IMR-90 (cell line): ENCODE measurements around the gene ADCYAP1. TPM values are rescaled to one million over a fixed set of nuclear protein-coding genes. Genes with fewer than 3 reads are reported as not detected.

Experiments used
- ATAC-seq: fragments of 200-7000 bp; cut with Tn5 transposase; 2 replicates; pipeline ENCODE4 v1.9.1; 2020; ENCODE audit warnings: low read depth, mild to moderate bottlenecking, moderate library complexity
- BruUV-seq: library from RNA; stranded (reverse); fragments of 400-500 nt; replicated peaks from 2 replicates; lab custom pipeline; 2021; lab: Mats Ljungman, UMichigan
- CTCF ChIA-PET: fragments of 300-600 bp; formaldehyde crosslinking; extraction: SDS; loops from one replicate; lab custom pipeline; 2021; ENCODE audit warnings: antibody characterized with exemption; lab: Yijun Ruan, JAX
- POLR2A ChIA-PET: fragments of 300-600 bp; sonication (Branson Sonifier 250); formaldehyde crosslinking; loops from one replicate; lab custom pipeline; 2022; ENCODE audit warnings: antibody characterized with exemption; ENCODE audit not compliant: unreplicated experiment; lab: Charles Lee
- DNase-seq: peaks from one replicate; pipeline ENCODE4 v3.0.0; 2013
- H2AFZ ChIP-seq: replicated peaks from 2 replicates; pipeline ENCODE3; 2013; ENCODE audit warnings: low read length, mild to moderate bottlenecking; ENCODE audit not compliant: poor library complexity
- H2AK5ac ChIP-seq: 2 replicates; pipeline ENCODE4 v1.6.1; 2013; ENCODE audit warnings: low read depth, low read length, inconsistent platforms
- H2AK9ac ChIP-seq: replicated peaks from 2 replicates; pipeline ENCODE3; 2013; ENCODE audit warnings: mild to moderate bottlenecking, low read depth, low read length, moderate library complexity; ENCODE audit not compliant: poor library complexity
- H2BK120ac ChIP-seq: 2 replicates; pipeline ENCODE4 v1.6.1; 2013; ENCODE audit warnings: low read depth, low read length, inconsistent platforms
- H2BK15ac ChIP-seq: 3 replicates; pipeline ENCODE4 v1.6.1; 2013; ENCODE audit warnings: low read depth, low read length, inconsistent platforms
- H2BK20ac ChIP-seq: 2 replicates; pipeline ENCODE4 v1.6.1; 2013; ENCODE audit warnings: low read depth, mild to moderate bottlenecking, inconsistent platforms, low read length, moderate library complexity
- H2BK5ac ChIP-seq: 2 replicates; pipeline ENCODE4 v1.6.1; 2013; ENCODE audit warnings: mild to moderate bottlenecking, low read depth, low read length, inconsistent platforms; ENCODE audit not compliant: poor library complexity, severe bottlenecking
- H3K14ac ChIP-seq: replicated peaks from 2 replicates; pipeline ENCODE4 v1.6.1; 2013; ENCODE audit warnings: low read depth, low read length, inconsistent platforms
- H3K18ac ChIP-seq: 2 replicates; pipeline ENCODE4 v1.6.1; 2013; ENCODE audit warnings: low read depth, low read length, control low read depth
- H3K23ac ChIP-seq: 2 replicates; pipeline ENCODE4 v1.6.1; 2013; ENCODE audit warnings: low read depth, low read length, inconsistent platforms
- H3K27ac ChIP-seq: 2 replicates; pipeline ENCODE4 v1.5.1; 2013; ENCODE audit warnings: mild to moderate bottlenecking, control low read depth, low read length; ENCODE audit not compliant: insufficient read depth
- H3K27me3 ChIP-seq: 2 replicates; pipeline ENCODE4 v1.6.1; 2013; ENCODE audit warnings: low read length; ENCODE audit not compliant: control insufficient read depth, insufficient read depth
- H3K36me3 ChIP-seq: 2 replicates; pipeline ENCODE4 v1.6.1; 2013; ENCODE audit warnings: low read length, mixed read lengths; ENCODE audit not compliant: control insufficient read depth, insufficient read depth
- H3K4ac ChIP-seq: 2 replicates; pipeline ENCODE4 v1.6.1; 2013; ENCODE audit warnings: low read depth, low read length, inconsistent platforms
- H3K4me1 ChIP-seq: 2 replicates; pipeline ENCODE4 v1.6.1; 2013; ENCODE audit warnings: low read length, mixed read lengths; ENCODE audit not compliant: control insufficient read depth, insufficient read depth
- H3K4me2 ChIP-seq: 2 replicates; pipeline ENCODE4 v1.6.1; 2013; ENCODE audit warnings: low read depth, mild to moderate bottlenecking, control low read depth, low read length, moderate library complexity
- H3K4me3 ChIP-seq: 2 replicates; pipeline ENCODE4 v1.5.1; 2013; ENCODE audit warnings: low read depth, mild to moderate bottlenecking, control low read depth, low read length, moderate library complexity; ENCODE audit not compliant: insufficient read depth
- H3K56ac ChIP-seq: 2 replicates; pipeline ENCODE4 v1.6.1; 2013; ENCODE audit warnings: low read length, inconsistent platforms; ENCODE audit not compliant: insufficient read depth; ENCODE audit errors: extremely low read depth
- H3K79me1 ChIP-seq, 2 experiments: 2 replicates each; pipeline ENCODE4 v1.6.1; 2013; ENCODE audit warnings: low read length in 2 of 2, inconsistent platforms in 1 of 2, low read depth in 1 of 2
- H3K9ac ChIP-seq: 2 replicates; pipeline ENCODE4 v1.6.1; 2013; ENCODE audit warnings: low read depth, low read length, control low read depth
- H3K9me1 ChIP-seq: 2 replicates; pipeline ENCODE4 v1.6.1; 2013; ENCODE audit warnings: low read length, inconsistent platforms; ENCODE audit not compliant: insufficient read depth
- H3K9me3 ChIP-seq: 2 replicates; pipeline ENCODE4 v1.6.1; 2013; ENCODE audit warnings: low read length; ENCODE audit not compliant: control insufficient read depth, insufficient read depth
- H4K20me1 ChIP-seq: 2 replicates; pipeline ENCODE4 v1.6.1; 2013; ENCODE audit warnings: low read length, inconsistent platforms; ENCODE audit not compliant: insufficient read depth
- H4K5ac ChIP-seq: 2 replicates; pipeline ENCODE4 v1.6.1; 2013; ENCODE audit warnings: mild to moderate bottlenecking, low read depth, low read length, control low read depth
- H4K8ac ChIP-seq, 2 experiments: 2 replicates each; pipeline ENCODE4 v1.6.1; 2013; ENCODE audit warnings: low read depth in 2 of 2, low read length in 2 of 2, control low read depth in 1 of 2, inconsistent platforms in 1 of 2
- H4K91ac ChIP-seq: 2 replicates; pipeline ENCODE4 v1.6.1; 2013; ENCODE audit warnings: low read depth, low read length, inconsistent platforms; ENCODE audit not compliant: insufficient read depth
- BHLHE40 ChIP-seq: fragments of 150-350 bp; IDR thresholded peaks from 2 replicates; pipeline ENCODE4 v1.6.1; 2016; ENCODE audit warnings: mild to moderate bottlenecking, low read depth, low read length
- CEBPB ChIP-seq: IDR thresholded peaks from 2 replicates; pipeline ENCODE4 v1.6.1; 2012; ENCODE audit warnings: low read depth, low read length, improper control_type of control experiment
- CHD1 ChIP-seq: IDR thresholded peaks from 2 replicates; pipeline ENCODE4 v1.6.1; 2012; ENCODE audit warnings: low read depth, low read length, improper control_type of control experiment
- FOS ChIP-seq: fragments of 150-350 bp; IDR thresholded peaks from 2 replicates; pipeline ENCODE4 v1.6.1; 2016; ENCODE audit warnings: low read depth, low read length
- MAFK ChIP-seq: IDR thresholded peaks from 2 replicates; pipeline ENCODE4 v1.6.1; 2012; ENCODE audit warnings: low read depth, low read length, improper control_type of control experiment
- MAZ ChIP-seq: IDR thresholded peaks from 2 replicates; pipeline ENCODE4 v1.6.1; 2012; ENCODE audit warnings: low read depth, mild to moderate bottlenecking, low read length, improper control_type of control experiment, moderate library complexity, borderline replicate concordance
- MXI1 ChIP-seq: IDR thresholded peaks from 2 replicates; pipeline ENCODE4 v1.6.1; 2012; ENCODE audit warnings: low read depth, mild to moderate bottlenecking, low read length, moderate library complexity, borderline replicate concordance
- NFE2L2 ChIP-seq: fragments of 150-350 bp; IDR thresholded peaks from 2 replicates; pipeline ENCODE4 v1.6.1; 2016; ENCODE audit warnings: low read depth, mild to moderate bottlenecking, low read length
- POLR2A ChIP-seq: IDR thresholded peaks from 2 replicates; pipeline ENCODE4 v1.6.1; 2012; ENCODE audit warnings: mild to moderate bottlenecking, low read depth, low read length
- RAD21 ChIP-seq: IDR thresholded peaks from 2 replicates; pipeline ENCODE4 v1.6.1; 2012; ENCODE audit warnings: low read length, improper control_type of control experiment
- RCOR1 ChIP-seq: IDR thresholded peaks from 2 replicates; pipeline ENCODE4 v1.6.1; 2012; ENCODE audit warnings: mild to moderate bottlenecking, low read length, improper control_type of control experiment; ENCODE audit not compliant: insufficient replicate concordance
- RFX5 ChIP-seq: IDR thresholded peaks from 2 replicates; pipeline ENCODE4 v1.8.0; 2012; ENCODE audit warnings: low read depth, mild to moderate bottlenecking, low read length, moderate library complexity
- SMC3 ChIP-seq: fragments of 150-350 bp; IDR thresholded peaks from 2 replicates; pipeline ENCODE4 v1.6.1; 2016; ENCODE audit warnings: low read depth, mild to moderate bottlenecking, antibody characterized with exemption, low read length, moderate library complexity
- dilution Hi-C: fragments of 300-500 bp; cut with HindIII; formaldehyde crosslinking; loops from one replicate; pipeline ENCODE4 v1.14.3; 2018; ENCODE audit warnings: low sequenced_read_pairs; ENCODE audit not compliant: unreplicated experiment
- in situ Hi-C: fragments of 300-500 bp; cut with MboI; formaldehyde crosslinking; loops from 3 replicates; pipeline ENCODE4 v1.14.3; 2019; ENCODE audit warnings: low sequenced_read_pairs, inconsistent platforms, mixed read lengths
- intact Hi-C: fragments of 100-400 bp; cut with micrococcal nuclease; formaldehyde crosslinking; loops from 2 replicates; pipeline ENCODE4 v1.10.0; 2022
- polyA plus RNA-seq, 3 experiments: library from polyadenylated mRNA; depleted of rRNA; stranded (reverse); fragments of >200 nt; gene quantifications; 2 replicates each; pipeline ENCODE4 v1.2.3, GENCODE V29; 2012; ENCODE audit warnings: low replicate concordance in 1 of 3
- total RNA-seq: library from RNA; depleted of rRNA; stranded (reverse); fragments of >200 nt; gene quantifications from 2 replicates; pipeline ENCODE4 v1.2.3, GENCODE V29; 2012
- TF ChIP-seq, protein P1 (sequence below): fragments of 150-350 bp; IDR thresholded peaks from 2 replicates; pipeline ENCODE4 v1.6.1; 2016; ENCODE audit warnings: low read depth, mild to moderate bottlenecking, low read length, moderate library complexity, borderline replicate concordance
- TF ChIP-seq, protein P2 (sequence below): conservative IDR thresholded peaks from 2 replicates; pipeline ENCODE4 v1.5.1; 2012; ENCODE audit warnings: mild to moderate bottlenecking, low read depth, low read length, improper control_type of control experiment
- TF ChIP-seq, protein P3 (sequence below): fragments of 150-350 bp; IDR thresholded peaks from 2 replicates; pipeline ENCODE4 v1.6.1; 2017; ENCODE audit warnings: mild to moderate bottlenecking, antibody characterized with exemption, low read length, low read depth

ADCYAP1 gene
- total and polyA plus RNA-seq, 2 of the 4 experiments (the other 2 are of a cell fraction) = not detected

DNA sequence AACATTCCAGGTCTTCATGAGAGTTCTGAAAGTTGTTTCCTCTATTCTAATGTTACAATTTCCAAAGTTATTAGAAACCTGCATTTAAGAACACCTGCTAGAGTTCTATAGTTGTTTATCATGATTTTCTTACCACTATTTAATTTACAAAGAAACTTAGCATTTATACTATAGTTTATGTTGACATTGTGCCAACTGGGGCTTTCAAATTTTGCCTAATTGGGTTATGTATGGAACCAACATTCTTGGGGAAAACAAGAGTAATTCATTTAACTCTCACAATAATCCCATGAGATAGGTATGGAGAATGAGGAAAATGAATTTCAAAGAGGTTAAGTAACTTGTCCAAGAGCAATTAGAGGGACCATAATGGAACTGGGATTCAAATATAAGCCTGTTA, 28.8 kb upstream of the ADCYAP1 start:
- no peak overlapping the region for H3K18ac ChIP-seq
- H3K23ac ChIP-seq = no peak overlapping the region
- H2AK5ac ChIP-seq = no peak overlapping the region
- no peak overlapping the region for H4K8ac ChIP-seq
- no peaks in the 10 kb centered on the region for H3K9me1 ChIP-seq
- no peak overlapping the region for H2AFZ ChIP-seq
- no peak overlapping the region for H3K4me3 ChIP-seq
- H3K27me3 ChIP-seq = no peaks in the 10 kb centered on the region
- DNase-seq = no peak
- no peak overlapping the region for H3K4ac ChIP-seq
- no peaks in the 10 kb centered on the region for H3K9me3 ChIP-seq
- TF ChIP-seq MXI1 (no peak), SMC3 (no peak), RFX5 (no peak), NFE2L2 (no peak), RCOR1 (no peak), POLR2A (no peak), CHD1 (no peak), MAFK (no peak), FOS (no peak), MAZ (no peak), RAD21 (no peak), CEBPB (no peak), BHLHE40 (no peak)
- TF ChIP-seq, protein P1, sequence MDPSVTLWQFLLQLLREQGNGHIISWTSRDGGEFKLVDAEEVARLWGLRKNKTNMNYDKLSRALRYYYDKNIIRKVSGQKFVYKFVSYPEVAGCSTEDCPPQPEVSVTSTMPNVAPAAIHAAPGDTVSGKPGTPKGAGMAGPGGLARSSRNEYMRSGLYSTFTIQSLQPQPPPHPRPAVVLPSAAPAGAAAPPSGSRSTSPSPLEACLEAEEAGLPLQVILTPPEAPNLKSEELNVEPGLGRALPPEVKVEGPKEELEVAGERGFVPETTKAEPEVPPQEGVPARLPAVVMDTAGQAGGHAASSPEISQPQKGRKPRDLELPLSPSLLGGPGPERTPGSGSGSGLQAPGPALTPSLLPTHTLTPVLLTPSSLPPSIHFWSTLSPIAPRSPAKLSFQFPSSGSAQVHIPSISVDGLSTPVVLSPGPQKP = no peak
- TF ChIP-seq, protein P2, sequence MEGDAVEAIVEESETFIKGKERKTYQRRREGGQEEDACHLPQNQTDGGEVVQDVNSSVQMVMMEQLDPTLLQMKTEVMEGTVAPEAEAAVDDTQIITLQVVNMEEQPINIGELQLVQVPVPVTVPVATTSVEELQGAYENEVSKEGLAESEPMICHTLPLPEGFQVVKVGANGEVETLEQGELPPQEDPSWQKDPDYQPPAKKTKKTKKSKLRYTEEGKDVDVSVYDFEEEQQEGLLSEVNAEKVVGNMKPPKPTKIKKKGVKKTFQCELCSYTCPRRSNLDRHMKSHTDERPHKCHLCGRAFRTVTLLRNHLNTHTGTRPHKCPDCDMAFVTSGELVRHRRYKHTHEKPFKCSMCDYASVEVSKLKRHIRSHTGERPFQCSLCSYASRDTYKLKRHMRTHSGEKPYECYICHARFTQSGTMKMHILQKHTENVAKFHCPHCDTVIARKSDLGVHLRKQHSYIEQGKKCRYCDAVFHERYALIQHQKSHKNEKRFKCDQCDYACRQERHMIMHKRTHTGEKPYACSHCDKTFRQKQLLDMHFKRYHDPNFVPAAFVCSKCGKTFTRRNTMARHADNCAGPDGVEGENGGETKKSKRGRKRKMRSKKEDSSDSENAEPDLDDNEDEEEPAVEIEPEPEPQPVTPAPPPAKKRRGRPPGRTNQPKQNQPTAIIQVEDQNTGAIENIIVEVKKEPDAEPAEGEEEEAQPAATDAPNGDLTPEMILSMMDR = no peak
- TF ChIP-seq, protein P3, sequence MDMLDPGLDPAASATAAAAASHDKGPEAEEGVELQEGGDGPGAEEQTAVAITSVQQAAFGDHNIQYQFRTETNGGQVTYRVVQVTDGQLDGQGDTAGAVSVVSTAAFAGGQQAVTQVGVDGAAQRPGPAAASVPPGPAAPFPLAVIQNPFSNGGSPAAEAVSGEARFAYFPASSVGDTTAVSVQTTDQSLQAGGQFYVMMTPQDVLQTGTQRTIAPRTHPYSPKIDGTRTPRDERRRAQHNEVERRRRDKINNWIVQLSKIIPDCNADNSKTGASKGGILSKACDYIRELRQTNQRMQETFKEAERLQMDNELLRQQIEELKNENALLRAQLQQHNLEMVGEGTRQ = no peak
- in situ Hi-C loops = no loop called here
- H2BK15ac ChIP-seq = no peak overlapping the region
- no peaks in the 10 kb centered on the region for H3K4me1 ChIP-seq
- no TSS peak for BruUV-seq
- dilution Hi-C loops = no loop called here
- no peak overlapping the region for H3K27ac ChIP-seq
- no peak for ATAC-seq
- no peak overlapping the region for H3K14ac ChIP-seq
- H2BK120ac ChIP-seq = no peak overlapping the region
- H2BK5ac ChIP-seq = no peak overlapping the region
- no peak overlapping the region for H4K5ac ChIP-seq
- intact Hi-C loops = no loop called here
- H2AK9ac ChIP-seq = no peak overlapping the region
- ChIA-PET CTCF (no interaction called here), POLR2A (no interaction called here)
- no peaks in the 10 kb centered on the region for H3K79me1 ChIP-seq
- H4K20me1 ChIP-seq = no peaks in the 10 kb centered on the region
- H4K91ac ChIP-seq = no peak overlapping the region
- H3K56ac ChIP-seq = no peak overlapping the region
- no peak overlapping the region for H3K4me2 ChIP-seq
- no peaks in the 10 kb centered on the region for H3K36me3 ChIP-seq
- H2BK20ac ChIP-seq = no peak overlapping the region
- no peak overlapping the region for H3K9ac ChIP-seq
